HepG2 (cell line): Measurements from ENCODE around the gene METTL13.

Source experiments
- CBX1 ChIP-seq: IDR thresholded peaks from one replicate; pipeline ENCODE4 v1.6.1; 2016; ENCODE audit warnings: antibody characterized with exemption, low read depth
- ELF1 ChIP-seq: sonication (generic); formaldehyde crosslinking; IDR thresholded peaks from 2 replicates; pipeline ENCODE4 v1.4.0; 2020; ENCODE audit warnings: missing genetic modification reagents
- EP300 ChIP-seq, 3 experiments: sonication (generic) in 1 of 3; formaldehyde crosslinking in 1 of 3; IDR thresholded peaks; 2 replicates each; pipeline versions ENCODE4 v1.5.1 to v1.6.1; 2011 to 2020; ENCODE audit warnings: low read depth in 2 of 3, low read length in 2 of 3, borderline replicate concordance in 1 of 3, improper control_type of control experiment in 1 of 3, mild to moderate bottlenecking in 1 of 3, missing genetic modification reagents in 1 of 3, moderate library complexity in 1 of 3
- EZH2 ChIP-seq: conservative IDR thresholded peaks from 2 replicates; pipeline ENCODE4 v1.6.1; 2012; ENCODE audit warnings: mild to moderate bottlenecking, low read depth, low read length, moderate library complexity
- PRPF4 ChIP-seq: fragments of 200-400 bp; formaldehyde crosslinking; IDR thresholded peaks from 2 replicates; pipeline ENCODE4 v1.6.1; 2016; ENCODE audit warnings: low read length, low read depth; ENCODE audit not compliant: poor library complexity, severe bottlenecking
- SPEN ChIP-seq: sonication (generic); formaldehyde crosslinking; IDR thresholded peaks from 2 replicates; pipeline ENCODE4 v1.5.1; 2020; ENCODE audit warnings: low read depth, mild to moderate bottlenecking, missing genetic modification reagents
- ZNF768 ChIP-seq: sonication (generic); formaldehyde crosslinking; IDR thresholded peaks from 2 replicates; pipeline ENCODE4 v1.4.0; 2020; ENCODE audit warnings: missing genetic modification reagents
- TF ChIP-seq, protein P1 (sequence below): sonication (generic); formaldehyde crosslinking; IDR thresholded peaks from 2 replicates; pipeline ENCODE4 v1.5.0; 2020; ENCODE audit warnings: mild to moderate bottlenecking, missing genetic modification reagents, moderate library complexity

DNA sequence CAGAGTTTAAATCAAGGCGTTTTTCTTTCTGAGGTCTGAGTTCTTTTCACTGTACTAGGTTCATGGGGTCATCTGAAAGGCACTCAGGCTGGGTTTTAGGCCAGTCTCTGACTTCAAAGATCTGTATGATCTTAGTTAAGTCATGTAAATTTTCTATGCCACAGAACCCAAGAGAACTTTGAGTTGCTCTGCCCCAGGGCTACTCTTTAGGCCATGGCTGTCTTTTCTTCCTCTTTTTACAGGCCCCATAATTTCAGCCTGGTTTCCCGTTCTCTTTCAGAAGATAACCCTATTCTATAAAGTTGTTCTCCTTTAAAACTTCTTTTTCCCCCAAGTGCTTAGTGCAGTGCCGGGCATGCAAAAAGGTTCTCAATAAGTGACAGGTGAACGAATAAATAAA is 26.1 kb downstream of the METTL13 start:
- TF ChIP-seq PRPF4, result no peak
- no peak for TF ChIP-seq CBX1
- TF ChIP-seq, protein P1, sequence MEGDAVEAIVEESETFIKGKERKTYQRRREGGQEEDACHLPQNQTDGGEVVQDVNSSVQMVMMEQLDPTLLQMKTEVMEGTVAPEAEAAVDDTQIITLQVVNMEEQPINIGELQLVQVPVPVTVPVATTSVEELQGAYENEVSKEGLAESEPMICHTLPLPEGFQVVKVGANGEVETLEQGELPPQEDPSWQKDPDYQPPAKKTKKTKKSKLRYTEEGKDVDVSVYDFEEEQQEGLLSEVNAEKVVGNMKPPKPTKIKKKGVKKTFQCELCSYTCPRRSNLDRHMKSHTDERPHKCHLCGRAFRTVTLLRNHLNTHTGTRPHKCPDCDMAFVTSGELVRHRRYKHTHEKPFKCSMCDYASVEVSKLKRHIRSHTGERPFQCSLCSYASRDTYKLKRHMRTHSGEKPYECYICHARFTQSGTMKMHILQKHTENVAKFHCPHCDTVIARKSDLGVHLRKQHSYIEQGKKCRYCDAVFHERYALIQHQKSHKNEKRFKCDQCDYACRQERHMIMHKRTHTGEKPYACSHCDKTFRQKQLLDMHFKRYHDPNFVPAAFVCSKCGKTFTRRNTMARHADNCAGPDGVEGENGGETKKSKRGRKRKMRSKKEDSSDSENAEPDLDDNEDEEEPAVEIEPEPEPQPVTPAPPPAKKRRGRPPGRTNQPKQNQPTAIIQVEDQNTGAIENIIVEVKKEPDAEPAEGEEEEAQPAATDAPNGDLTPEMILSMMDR (CRISPR knock-in tag), result no peak
- no peak for TF ChIP-seq SPEN (CRISPR knock-in tag)
- TF ChIP-seq ELF1 (CRISPR knock-in tag), result no peak
- TF ChIP-seq EZH2, result no peak
- no peak for TF ChIP-seq ZNF768 (CRISPR knock-in tag)
- no peak for TF ChIP-seq EP300 (IDR thresholded peaks at IDR 0.05; ENCODE audit: low read depth in 2 of 2, low read length in 2 of 2)
- TF ChIP-seq EP300 (CRISPR knock-in tag; IDR thresholded peaks at IDR 0.05; ENCODE audit: borderline replicate concordance), result no peak
